Gastrocnemius medialis (tissue), 4 donors: ENCODE measurements around the gene EPB41L4B.

Experiments used
- POLR2A ChIP-seq, 2 donors: fragments of 450-650 bp; IDR thresholded peaks; one replicate each; pipeline ENCODE4 v1.6.1; 2017; ENCODE audit warnings: antibody characterized with exemption in 2 of 2, mild to moderate bottlenecking in 2 of 2, moderate library complexity in 2 of 2
- TF ChIP-seq, protein P1 (sequence below), 5 experiments: fragments of 450-650 bp in 3 of 5; fragments of 200-600 bp in 2 of 5; sonication (generic) in 2 of 5; IDR thresholded peaks in 4 of 5; conservative IDR thresholded peaks in 1 of 5; 1 replicate in 4 of 5; 2 replicates in 1 of 5; pipeline ENCODE4 v1.5.1; 2016 to 2019; ENCODE audit warnings: antibody characterized with exemption in 5 of 5, mild to moderate bottlenecking in 3 of 5, moderate library complexity in 3 of 5

DNA sequence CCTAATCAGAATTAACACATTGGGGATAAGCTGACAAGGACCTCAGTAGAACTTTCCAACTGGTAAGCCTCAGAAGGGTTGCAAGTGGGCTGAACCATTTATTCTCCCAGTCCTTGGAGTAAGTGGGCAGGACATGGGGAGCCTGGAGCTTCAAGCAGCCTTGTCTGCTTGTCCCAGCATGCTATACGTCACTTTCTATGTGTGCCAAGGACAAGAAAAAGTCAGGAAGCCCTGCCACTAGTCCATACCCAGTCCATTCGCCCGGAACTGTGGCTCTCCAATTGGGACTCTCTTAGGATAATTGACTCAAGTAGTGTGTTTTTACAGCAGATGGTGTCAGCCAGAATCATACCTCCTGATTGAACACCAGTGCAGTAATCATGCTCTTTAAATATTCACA, 91.2 kb downstream of the EPB41L4B start:
- TF ChIP-seq, protein P1, sequence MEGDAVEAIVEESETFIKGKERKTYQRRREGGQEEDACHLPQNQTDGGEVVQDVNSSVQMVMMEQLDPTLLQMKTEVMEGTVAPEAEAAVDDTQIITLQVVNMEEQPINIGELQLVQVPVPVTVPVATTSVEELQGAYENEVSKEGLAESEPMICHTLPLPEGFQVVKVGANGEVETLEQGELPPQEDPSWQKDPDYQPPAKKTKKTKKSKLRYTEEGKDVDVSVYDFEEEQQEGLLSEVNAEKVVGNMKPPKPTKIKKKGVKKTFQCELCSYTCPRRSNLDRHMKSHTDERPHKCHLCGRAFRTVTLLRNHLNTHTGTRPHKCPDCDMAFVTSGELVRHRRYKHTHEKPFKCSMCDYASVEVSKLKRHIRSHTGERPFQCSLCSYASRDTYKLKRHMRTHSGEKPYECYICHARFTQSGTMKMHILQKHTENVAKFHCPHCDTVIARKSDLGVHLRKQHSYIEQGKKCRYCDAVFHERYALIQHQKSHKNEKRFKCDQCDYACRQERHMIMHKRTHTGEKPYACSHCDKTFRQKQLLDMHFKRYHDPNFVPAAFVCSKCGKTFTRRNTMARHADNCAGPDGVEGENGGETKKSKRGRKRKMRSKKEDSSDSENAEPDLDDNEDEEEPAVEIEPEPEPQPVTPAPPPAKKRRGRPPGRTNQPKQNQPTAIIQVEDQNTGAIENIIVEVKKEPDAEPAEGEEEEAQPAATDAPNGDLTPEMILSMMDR (IDR thresholded peaks at IDR 0.05 in 4 of 5, conservative IDR thresholded peaks at IDR 0.05 in 1 of 5), result no peak
- no peak for TF ChIP-seq POLR2A (IDR thresholded peaks at IDR 0.05)
